Lower leg skin (tissue), 4 donors: Measurements from ENCODE around the gene FAM53A. TPM values are rescaled to one million over a fixed set of nuclear protein-coding genes. Genes with fewer than 3 reads are reported as not detected.

Experiments
- DNase-seq, 2 donors: peaks; one replicate each; pipeline ENCODE4 v3.0.0-alpha.2; 2019; ENCODE audit warnings: low spot score in 2 of 2
- H3K4me3 ChIP-seq: fragments of 200-600 bp; sonication (generic); 2 replicates; pipeline ENCODE4 v1.5.1; 2017; ENCODE audit warnings: mild to moderate bottlenecking, low read depth; ENCODE audit not compliant: poor library complexity, severe bottlenecking
- CTCF ChIP-seq, 3 donors: fragments of 450-650 bp; IDR thresholded peaks; one replicate each; pipeline ENCODE4 v1.5.1; 2016; ENCODE audit warnings: antibody characterized with exemption in 3 of 3, mild to moderate bottlenecking in 3 of 3, moderate library complexity in 2 of 3
- POLR2A ChIP-seq, 2 donors: fragments of 450-650 bp; IDR thresholded peaks; one replicate each; pipeline ENCODE4 v1.6.1; 2016 to 2017; ENCODE audit warnings: antibody characterized with exemption in 2 of 2, mild to moderate bottlenecking in 1 of 2, moderate library complexity in 1 of 2
- WGBS, 2 donors: methylation state at CpG; one replicate each; pipeline ENCODE4 v1.1.5; 2018; 5-methylcytosine and 5-hydroxymethylcytosine counted together
- intact Hi-C: fragments of 100-400 bp; cut with DNase I; formaldehyde crosslinking; loops from one replicate; pipeline ENCODE4 v1.15.0; 2023; ENCODE audit warnings: low total_unique reads
- total RNA-seq, 4 donors: library from RNA; depleted of rRNA; stranded (reverse); fragments of >200 nt; gene quantifications; one replicate each; pipeline ENCODE4 v1.1.0, GENCODE V29; 2016

Gene FAM53A
- total RNA-seq, 4 donors from 2014 or later: 1.2 to 7.5 (median 3.7) TPM

- WGBS, 2 donors: 8 to 12% methylated on average over 31 to 48 of the region's 61 CpGs
- intact Hi-C loops: no loop called here
- H3K4me3 ChIP-seq: no peak overlapping the region
- DNase-seq: no peak
- TF ChIP-seq CTCF (IDR thresholded peaks at IDR 0.05): no peak
- TF ChIP-seq POLR2A (IDR thresholded peaks at IDR 0.05): no peak
Measured at GRCh38 chr4:1721666-1722550, 37.8 kb upstream of the FAM53A start.

- intact Hi-C loops: no loop called here
- 0% methylated on average over 30 of the region's 83 CpGs; no CpG with 5 or more reads in 1 of the 2 donors for WGBS, 2 donors
- H3K4me3 ChIP-seq: peak within 1 kb of the TSS; percentile 63
- TF ChIP-seq POLR2A (IDR thresholded peaks at IDR 0.05) (no peak), CTCF (IDR thresholded peaks at IDR 0.05) (no peak)
- peak; percentile 93 to 98 for DNase-seq
Measured at GRCh38 chr4:1721003-1721665, 37.0 kb upstream of the FAM53A start, which contains the start of the genes TACC3 and TMEM129. Gene TACC3 (plus strand): TSS chr4:1721521. CDS start chr4:1723422, 1,901 bp downstream. Gene TMEM129 (minus strand): TSS chr4:1721323. CDS start chr4:1720837, 486 bp downstream.

GRCh38 chr4:1720163-1720983 is 36.3 kb upstream of the FAM53A start:
- TF ChIP-seq CTCF (IDR thresholded peaks at IDR 0.05): no peak
- TF ChIP-seq POLR2A (IDR thresholded peaks at IDR 0.05): no peak
- DNase-seq: no peak
- peak overlapping the region; percentile 63 for H3K4me3 ChIP-seq
- 1 to 6% methylated on average over 23 to 60 of the region's 79 CpGs for WGBS, 2 donors
- intact Hi-C loops: no loop called here

- 55 to 72% methylated on average over 30 to 31 of the region's 31 CpGs for WGBS, 2 donors
- TF ChIP-seq POLR2A (IDR thresholded peaks at IDR 0.05) (no peak), CTCF (IDR thresholded peaks at IDR 0.05) (no peak)
- H3K4me3 ChIP-seq: no peak overlapping the region
- intact Hi-C loops: no loop called here
- no peak for DNase-seq
Measured at GRCh38 chr4:1718095-1718850, 34.2 kb upstream of the FAM53A start.
